GM19193 (cell line): ENCODE results near the gene EYS.

Experiments used
- POLR2A ChIP-seq: IDR thresholded peaks from 4 replicates; pipeline ENCODE4 v1.6.1; 2011; ENCODE audit not compliant: insufficient read depth, insufficient read length; ENCODE audit errors: extremely low read depth

Gene EYS

DNA sequence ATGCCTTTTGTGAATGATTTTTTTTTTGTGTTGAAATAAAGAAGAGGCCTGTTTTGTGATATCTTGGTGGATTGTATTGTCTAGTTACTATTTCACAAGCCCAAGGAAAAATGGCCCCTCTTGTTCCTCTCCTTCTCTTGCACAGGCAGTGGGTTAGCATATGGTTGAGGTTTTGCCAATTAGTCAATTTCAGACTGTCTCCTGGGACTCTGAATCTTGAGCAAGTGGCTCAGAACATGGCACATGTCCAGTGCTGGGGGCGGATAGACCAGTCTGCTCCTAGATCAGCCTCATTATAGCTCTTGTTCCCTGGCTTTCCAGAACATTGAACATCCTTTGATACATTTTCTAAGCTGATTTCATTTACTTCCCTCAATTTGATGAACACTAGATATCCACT lies 1482.2 kb downstream of the EYS start:
- no peak for TF ChIP-seq POLR2A

DNA sequence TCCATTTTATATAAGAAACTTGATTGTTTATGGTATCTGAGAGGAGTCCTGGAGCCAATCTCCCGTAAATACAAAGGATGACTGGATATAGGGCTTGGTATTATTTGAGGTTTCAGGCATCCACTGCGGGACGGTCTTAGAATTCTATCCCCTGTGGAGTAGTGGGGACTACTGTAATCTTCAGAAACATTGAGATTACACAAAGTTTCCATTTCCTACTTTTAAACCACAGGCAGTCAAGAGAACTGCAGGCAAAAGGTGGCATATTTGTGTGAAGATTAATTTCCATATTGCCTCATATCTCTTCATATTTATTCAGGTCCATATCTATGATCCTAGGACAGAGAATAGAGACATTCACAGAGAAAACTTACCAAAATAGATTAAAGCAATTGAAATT lies 1485.2 kb downstream of the EYS start:
- no peak for TF ChIP-seq POLR2A

DNA sequence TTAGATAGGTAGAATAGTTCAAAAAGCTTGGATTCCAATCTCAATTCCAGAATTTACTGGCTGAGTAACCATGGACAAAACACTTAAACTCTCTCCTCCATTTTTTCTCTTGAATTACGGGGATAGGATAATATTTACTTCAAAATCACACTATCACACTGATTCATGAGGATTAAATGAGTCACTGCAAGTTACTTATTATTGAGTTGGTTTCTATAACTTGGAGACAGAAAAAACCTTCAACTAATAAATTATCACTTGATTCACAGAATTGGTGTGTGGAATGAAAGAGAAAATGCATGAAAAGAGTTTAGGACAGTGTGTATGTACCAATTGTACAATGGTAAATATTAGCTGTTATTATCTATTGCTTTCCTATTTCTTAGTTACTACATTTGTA lies 1486.2 kb downstream of the EYS start:
- TF ChIP-seq POLR2A: no peak

DNA sequence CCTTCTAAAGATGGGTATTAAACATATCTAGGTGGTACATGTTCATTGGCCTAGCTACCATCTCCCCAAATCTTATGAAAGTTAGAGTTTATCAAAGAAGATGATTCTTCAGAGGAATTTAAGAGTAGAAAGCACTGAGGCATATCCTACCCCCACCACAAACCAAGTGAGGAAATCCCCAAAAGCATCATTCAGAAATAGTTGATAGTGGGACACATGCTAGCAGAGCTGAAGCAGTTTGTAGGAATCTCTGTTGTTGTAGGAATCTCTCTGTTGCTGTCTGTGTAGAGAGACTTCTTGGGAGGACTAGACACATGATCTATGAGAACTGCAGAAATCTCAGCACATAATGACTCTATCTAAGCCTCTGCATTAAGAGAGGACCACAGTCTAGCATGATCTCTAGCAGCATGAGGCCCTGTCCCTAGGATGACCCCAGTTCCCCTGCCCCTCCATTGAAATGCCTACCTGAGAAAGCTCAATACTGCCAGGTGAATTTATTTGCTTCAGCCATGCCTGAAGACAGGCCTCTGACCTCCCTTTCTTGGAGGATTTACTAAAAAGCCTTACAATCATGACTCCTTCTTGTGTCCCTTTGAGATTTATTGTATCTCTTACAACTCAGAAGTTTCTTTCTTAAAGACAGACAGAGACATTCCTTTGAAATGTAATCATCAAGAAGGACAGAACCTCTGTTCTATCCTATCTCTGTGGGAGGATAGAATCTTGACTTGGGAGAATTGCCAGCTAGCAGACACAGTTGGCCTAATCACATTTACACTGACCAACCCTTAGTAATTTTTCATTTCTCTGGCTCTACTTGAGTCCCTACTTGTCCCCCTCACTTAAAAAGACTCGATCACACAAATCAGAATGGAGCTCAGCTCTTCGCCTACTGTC lies 1489.1 kb downstream of the EYS start:
- TF ChIP-seq POLR2A: no peak

DNA sequence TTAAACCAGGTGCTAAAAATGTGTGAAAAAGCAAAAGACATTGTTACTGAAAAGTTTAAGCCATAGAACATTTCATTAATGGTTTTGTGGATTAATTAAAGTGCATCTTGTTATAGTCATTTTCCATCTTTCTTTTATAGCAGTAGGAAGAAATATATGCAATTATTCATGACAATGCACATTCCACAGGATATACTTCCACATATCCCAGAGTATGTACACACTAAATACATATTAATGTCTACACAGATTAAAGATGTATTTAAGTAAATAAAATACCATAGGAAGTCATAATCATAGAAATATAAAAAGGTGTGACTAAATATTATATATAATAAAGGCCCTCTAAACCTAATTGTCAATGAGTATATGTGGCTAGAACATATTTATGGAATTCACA lies 1492.7 kb downstream of the EYS start:
- no peak for TF ChIP-seq POLR2A

DNA sequence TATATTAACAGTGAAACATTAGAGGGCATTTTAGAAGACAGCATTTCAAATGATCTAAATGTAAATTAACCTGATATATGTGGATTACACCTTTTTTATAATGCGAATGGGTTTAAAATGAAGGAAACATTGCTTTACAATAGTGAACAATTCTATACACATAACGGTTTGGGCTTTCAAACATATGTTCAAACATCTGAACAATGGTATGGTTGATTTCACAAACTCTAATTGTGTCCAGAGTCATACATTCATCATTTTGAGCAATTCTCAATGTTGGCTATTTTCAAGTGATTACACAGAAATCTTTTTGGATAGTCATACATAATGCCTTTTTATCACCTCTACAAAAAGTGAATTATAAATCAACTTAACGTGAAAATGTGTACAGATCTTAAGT lies 1493.3 kb downstream of the EYS start:
- no peak for TF ChIP-seq POLR2A

DNA sequence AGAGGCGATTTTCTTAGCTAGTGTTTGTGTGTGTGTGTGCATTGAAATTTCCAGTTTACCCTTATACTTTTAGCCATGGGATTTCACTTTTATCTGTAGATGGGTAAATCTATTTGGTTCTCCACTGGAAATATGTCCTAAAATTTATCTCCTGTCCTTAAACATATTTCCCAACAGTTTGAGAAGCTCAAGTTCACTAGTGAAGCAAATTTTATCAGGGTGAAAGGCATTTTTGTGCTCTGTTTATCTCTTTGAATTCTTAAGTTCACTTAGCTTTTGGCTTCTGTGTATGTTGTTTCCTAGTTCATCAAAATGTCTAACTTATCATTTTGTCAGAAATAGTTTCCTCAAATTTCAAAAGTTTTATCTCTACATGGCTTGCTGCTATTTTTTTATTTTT lies 1509.8 kb downstream of the EYS start:
- no peak for TF ChIP-seq POLR2A

DNA sequence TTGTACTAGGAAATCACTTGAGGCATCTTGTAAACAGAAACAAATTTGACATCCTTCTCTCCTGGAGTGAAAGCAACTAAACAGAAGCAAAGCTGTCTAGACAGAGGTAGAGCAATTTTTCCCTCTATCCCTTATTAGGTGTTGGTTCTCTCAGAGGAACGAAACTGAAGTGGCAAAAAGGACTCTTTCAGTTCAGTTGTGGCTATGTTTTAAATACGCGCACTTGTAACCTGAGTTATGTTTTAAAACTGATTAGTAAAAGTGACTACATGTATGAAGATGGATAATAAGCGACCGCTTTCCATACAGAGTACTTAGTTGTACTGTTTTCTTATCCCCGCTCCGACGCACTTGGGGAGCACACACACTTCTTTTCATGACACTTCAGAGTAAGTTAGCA lies 1520.4 kb downstream of the EYS start:
- TF ChIP-seq POLR2A: no peak

DNA sequence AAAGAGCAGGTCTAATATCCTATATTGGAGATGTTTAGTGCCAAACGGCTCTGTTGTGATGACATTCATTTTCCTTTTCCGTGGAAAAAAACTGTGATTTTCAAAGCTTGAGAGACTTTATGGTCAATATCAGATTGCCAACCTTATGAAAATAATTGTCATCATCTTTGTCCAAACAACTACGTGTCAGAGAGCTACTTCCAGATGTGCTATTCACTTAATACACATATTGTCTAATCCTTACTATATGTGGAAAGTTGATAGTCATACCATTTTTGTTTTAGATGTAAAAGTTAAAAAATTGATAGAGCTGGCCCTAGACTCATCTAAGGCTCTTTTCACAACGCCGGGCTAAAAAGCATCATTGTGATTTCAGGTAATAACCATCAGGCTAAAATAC lies 1521.4 kb downstream of the EYS start:
- TF ChIP-seq POLR2A: no peak

DNA sequence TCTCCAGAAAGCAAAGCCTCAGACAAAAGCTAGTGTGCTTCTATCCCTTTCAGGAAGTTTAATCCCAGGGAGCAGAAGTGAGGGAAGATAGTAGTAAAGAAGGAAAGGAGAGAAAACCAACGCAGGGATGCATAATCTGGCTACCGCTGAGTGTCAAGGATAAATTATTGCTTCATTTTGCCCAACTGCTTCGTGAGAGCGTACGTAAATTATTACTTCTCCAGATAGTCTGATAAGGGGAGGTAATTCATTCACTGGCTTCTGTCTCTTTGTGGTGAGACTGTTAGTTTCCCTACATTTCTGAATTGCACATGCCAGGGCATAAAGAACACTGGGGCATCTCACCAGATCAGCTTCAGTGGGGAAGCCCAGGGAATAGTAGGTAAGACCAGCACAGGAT lies 1531.7 kb downstream of the EYS start:
- TF ChIP-seq POLR2A: no peak

DNA sequence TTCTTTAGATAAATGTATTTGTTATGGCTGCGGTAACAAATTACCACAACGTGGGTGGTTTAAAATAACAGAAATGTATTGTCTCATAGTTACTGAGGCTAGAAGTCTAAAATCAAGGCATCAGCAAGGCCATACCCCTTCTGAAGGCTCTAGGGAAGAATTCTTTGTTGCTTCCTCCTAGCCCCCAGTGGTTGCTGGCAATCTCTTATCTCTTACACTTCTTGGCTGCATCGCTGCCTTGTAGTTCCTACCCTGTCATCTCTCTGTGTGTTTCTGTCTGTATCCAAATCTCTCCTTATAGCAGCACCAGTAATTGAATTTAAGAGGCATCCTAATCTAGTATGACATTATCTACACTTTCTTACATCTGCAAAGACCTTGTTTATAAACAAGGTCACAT lies 1536.7 kb downstream of the EYS start:
- TF ChIP-seq POLR2A: no peak

DNA sequence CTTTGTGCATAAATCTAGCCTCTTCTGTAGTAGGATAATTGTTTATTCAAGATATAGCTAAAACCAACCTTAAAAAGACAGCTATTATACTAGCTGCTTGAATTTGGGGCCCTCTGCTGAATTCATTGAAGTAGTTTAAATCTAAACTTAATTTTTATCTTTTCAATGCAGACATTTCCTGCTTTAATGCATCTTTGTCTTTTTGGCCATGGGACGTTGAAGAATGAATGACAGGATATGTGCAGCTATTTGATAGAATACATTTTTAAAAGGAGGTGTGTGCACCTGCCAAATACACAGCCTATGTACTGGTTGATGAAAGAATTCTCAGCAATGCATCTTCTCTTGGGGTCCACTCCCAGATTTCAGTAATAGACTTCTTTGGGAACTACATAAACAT lies 1546.5 kb downstream of the EYS start:
- TF ChIP-seq POLR2A: no peak

DNA sequence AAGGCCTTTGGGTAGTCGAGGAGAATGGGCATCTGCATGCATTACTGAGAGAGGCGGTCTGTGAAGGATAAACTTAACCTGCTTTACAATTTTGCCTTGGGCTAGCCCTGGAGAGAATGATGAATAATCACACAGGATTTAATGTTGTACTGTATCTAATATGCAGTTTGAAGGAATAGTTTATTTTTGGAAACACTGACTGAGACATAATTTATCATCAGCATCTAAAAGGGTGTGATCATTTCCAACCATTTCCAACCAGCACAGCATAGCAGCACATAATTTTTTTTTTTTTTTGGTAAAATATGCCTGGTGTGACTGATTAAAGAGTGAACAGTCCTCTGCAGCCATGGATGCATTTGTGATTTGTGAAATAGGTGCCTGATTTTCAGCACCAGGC lies 1552.0 kb downstream of the EYS start:
- no peak for TF ChIP-seq POLR2A

DNA sequence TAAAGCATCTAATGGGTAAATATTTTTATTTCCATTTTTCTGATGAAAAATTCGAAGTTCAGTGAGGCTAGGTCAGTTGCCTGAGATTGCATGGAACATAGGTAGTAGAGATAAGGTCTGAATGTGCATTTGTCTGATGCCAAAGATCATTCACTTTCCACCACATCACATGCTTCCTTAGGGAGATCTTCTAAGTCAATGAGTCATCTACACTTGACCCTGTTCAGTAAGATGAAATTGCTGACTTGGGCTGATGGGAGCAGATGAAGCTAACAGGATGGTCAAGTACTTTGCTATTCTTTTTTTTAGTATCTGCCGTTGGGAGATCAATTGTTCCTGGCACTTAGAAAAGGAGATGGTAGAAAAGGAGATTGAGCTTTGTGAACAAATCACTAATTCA lies 1560.2 kb downstream of the EYS start:
- no peak for TF ChIP-seq POLR2A

DNA sequence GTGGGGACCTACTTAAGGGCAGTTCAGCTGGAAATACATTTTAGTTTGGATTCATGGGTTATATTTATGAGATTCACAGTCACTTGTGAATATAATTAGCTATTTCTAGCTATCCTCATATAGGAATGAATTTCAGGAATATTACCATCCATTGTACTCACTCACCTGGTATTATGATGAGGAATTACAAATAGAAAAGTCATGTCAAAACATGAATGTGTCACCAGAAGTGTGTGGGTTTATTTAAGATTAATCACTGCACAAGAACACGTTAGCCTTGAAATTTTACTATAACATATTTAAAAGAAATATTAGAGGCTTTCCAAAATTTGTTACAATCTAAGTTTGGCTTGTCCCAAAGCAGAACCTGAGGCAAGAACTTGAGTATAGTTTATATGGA lies 1560.9 kb downstream of the EYS start:
- no peak for TF ChIP-seq POLR2A

DNA sequence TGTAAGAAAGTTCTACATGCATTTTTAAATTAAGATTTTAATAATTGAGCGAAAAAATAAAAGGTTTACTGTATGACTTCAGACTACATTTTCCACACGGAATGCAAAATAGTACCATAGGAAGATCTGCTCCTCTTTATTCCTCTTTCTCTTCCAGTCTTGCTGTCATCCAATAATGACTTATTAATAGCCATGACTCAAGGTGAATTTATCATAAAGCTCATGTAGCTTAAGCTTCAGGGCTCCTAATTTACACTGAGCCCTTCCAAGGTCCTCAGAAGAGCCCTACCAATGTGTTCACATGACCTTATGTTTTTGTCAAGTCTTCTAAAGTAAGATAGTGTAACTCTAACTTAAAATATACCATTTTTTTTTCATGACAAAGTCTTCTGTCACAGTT lies 1561.4 kb downstream of the EYS start:
- TF ChIP-seq POLR2A: no peak

DNA sequence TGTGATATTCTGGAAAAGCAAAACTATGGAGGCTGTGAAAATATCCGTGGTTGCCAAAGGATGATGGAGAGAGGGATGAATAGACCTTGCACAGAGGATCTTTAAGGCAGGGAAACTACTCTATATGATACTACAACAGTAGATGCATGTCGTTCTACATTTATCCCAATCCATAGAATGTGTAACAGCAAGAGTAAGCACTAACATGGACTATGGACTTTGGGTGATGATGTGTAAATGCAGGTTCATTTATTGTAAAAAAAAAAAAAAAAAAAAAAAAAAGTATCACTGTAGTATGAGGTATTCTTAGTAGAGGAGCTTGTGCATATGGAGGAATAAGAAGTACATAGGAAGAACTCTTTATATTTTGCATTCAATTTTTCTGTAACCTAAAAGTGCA lies 1563.9 kb downstream of the EYS start:
- no peak for TF ChIP-seq POLR2A
